CD14-positive monocyte (primary cell): ENCODE measurements around the gene MTRFR. TPM values are rescaled to one million over a fixed set of nuclear protein-coding genes. Genes with fewer than 3 reads are reported as not detected.

Source experiments
- DNase-seq, 3 donors: peaks; one replicate each; pipeline ENCODE4 v3.0.0-alpha.2; 2011 to 2022
- H2AFZ ChIP-seq: 2 replicates; pipeline ENCODE4 v1.6.0; 2012; ENCODE audit warnings: mild to moderate bottlenecking, low read depth, low read length, inconsistent platforms; ENCODE audit not compliant: insufficient read depth, poor library complexity, severe bottlenecking
- H3K27ac ChIP-seq, 2 donors: 1 replicate in 1 of 2; 2 replicates in 1 of 2; pipeline ENCODE4 v1.5.1; 2012 to 2013; ENCODE audit warnings: low read length in 2 of 2, control low read depth in 1 of 2, inconsistent platforms in 1 of 2, low read depth in 1 of 2, mild to moderate bottlenecking in 1 of 2
- H3K27me3 ChIP-seq, 2 donors: one replicate each; pipeline versions ENCODE4 v1.6.0 to v1.6.1; 2011 to 2013; ENCODE audit warnings: low read length in 2 of 2; ENCODE audit not compliant: control insufficient read depth in 2 of 2, insufficient read depth in 2 of 2
- H3K36me3 ChIP-seq, 2 donors: replicated peaks in 1 of 2; 1 replicate in 1 of 2; 2 replicates in 1 of 2; pipeline versions ENCODE4 v1.5.1 to v1.6.1; 2012 to 2013; ENCODE audit warnings: low read length in 2 of 2, control low read depth in 1 of 2, inconsistent platforms in 1 of 2, mild to moderate bottlenecking in 1 of 2; ENCODE audit not compliant: insufficient read depth in 2 of 2, control insufficient read depth in 1 of 2
- H3K4me1 ChIP-seq, 2 donors: 1 replicate in 1 of 2; 2 replicates in 1 of 2; pipeline versions ENCODE4 v1.5.1 to v1.6.1; 2012 to 2013; ENCODE audit warnings: low read length in 2 of 2, control low read depth in 1 of 2, inconsistent platforms in 1 of 2, mild to moderate bottlenecking in 1 of 2, moderate library complexity in 1 of 2; ENCODE audit not compliant: insufficient read depth in 2 of 2, control insufficient read depth in 1 of 2
- H3K4me2 ChIP-seq: replicated peaks from 2 replicates; pipeline ENCODE3; 2012; ENCODE audit warnings: low read length, moderate library complexity, mild to moderate bottlenecking; ENCODE audit not compliant: poor library complexity, severe bottlenecking; ENCODE audit errors: extremely low read depth
- H3K4me3 ChIP-seq, 3 experiments: fragments of 200-600 bp in 1 of 3; sonication (generic) in 1 of 3; replicated peaks in 1 of 3; 1 replicate in 2 of 3; 2 replicates in 1 of 3; pipeline ENCODE4 v1.5.1; 2011 to 2013; ENCODE audit warnings: low read length in 3 of 3, mild to moderate bottlenecking in 3 of 3, control low read depth in 2 of 3, low read depth in 2 of 3, inconsistent platforms in 1 of 3, moderate library complexity in 1 of 3
- H3K79me2 ChIP-seq: 2 replicates; pipeline ENCODE4 v1.6.0; 2012; ENCODE audit warnings: mild to moderate bottlenecking, control low read depth, inconsistent platforms, low read length, moderate library complexity; ENCODE audit not compliant: insufficient read depth
- H3K9ac ChIP-seq: 2 replicates; pipeline ENCODE4 v1.6.0; 2017; ENCODE audit warnings: low read length, mild to moderate bottlenecking; ENCODE audit not compliant: insufficient read depth, poor library complexity, severe bottlenecking
- H3K9me3 ChIP-seq, 2 donors: replicated peaks in 1 of 2; 1 replicate in 1 of 2; 2 replicates in 1 of 2; pipeline versions ENCODE4 v1.5.1 to v1.6.1; 2012 to 2013; ENCODE audit warnings: low read length in 2 of 2, control low read depth in 1 of 2; ENCODE audit not compliant: control insufficient read depth in 1 of 2, insufficient read depth in 1 of 2
- H4K20me1 ChIP-seq: 2 replicates; pipeline ENCODE4 v1.6.0; 2012; ENCODE audit warnings: mild to moderate bottlenecking, low read length, control low read depth, moderate library complexity; ENCODE audit not compliant: insufficient read depth
- H3K27ac Mint-ChIP-seq, 7 donors: one replicate each; pipeline ENCODE4 v1.8.0; 2020; ENCODE audit warnings: mild to moderate bottlenecking in 7 of 7, mixed read lengths in 7 of 7, moderate library complexity in 6 of 7, inconsistent platforms in 2 of 7
- H3K27me3 Mint-ChIP-seq, 3 donors: one replicate each; pipeline ENCODE4 v1.8.0; 2021 to 2022; ENCODE audit warnings: low read depth in 3 of 3, mild to moderate bottlenecking in 3 of 3, mixed read lengths in 3 of 3, moderate library complexity in 3 of 3, inconsistent platforms in 1 of 3
- H3K36me3 Mint-ChIP-seq, 2 donors: one replicate each; pipeline ENCODE4 v1.8.0; 2020; ENCODE audit warnings: mixed read lengths in 2 of 2, inconsistent platforms in 1 of 2, mild to moderate bottlenecking in 1 of 2
- H3K4me1 Mint-ChIP-seq: one replicate; pipeline ENCODE4 v1.8.0; 2020; ENCODE audit warnings: mild to moderate bottlenecking, mixed read lengths
- H3K4me3 Mint-ChIP-seq, 2 donors: one replicate each; pipeline ENCODE4 v1.8.0; 2020; ENCODE audit warnings: mild to moderate bottlenecking in 2 of 2, mixed read lengths in 2 of 2, moderate library complexity in 1 of 2
- H3K9me3 Mint-ChIP-seq, 7 donors: one replicate each; pipeline ENCODE4 v1.8.0; 2020 to 2022; ENCODE audit warnings: mixed read lengths in 7 of 7, mild to moderate bottlenecking in 6 of 7, moderate library complexity in 6 of 7, inconsistent platforms in 2 of 7
- WGBS: methylation state at CpG from one replicate; pipeline ENCODE4 v1.1.5; 2013; ENCODE audit warnings: missing lambda C conversion rate; ENCODE audit not compliant: insufficient coverage; 5-methylcytosine and 5-hydroxymethylcytosine counted together
- intact Hi-C, 2 donors: fragments of 100-400 bp; cut with micrococcal nuclease; formaldehyde crosslinking; loops; one replicate each; pipeline versions ENCODE4 v1.15.0 to v1.15.1; 2023
- polyA plus RNA-seq, 3 donors: library from polyadenylated mRNA; depleted of rRNA in 1 of 3; unstranded in 2 of 3; stranded (reverse) in 1 of 3; fragments of 300-500 nt in 2 of 3; fragments of >200 nt in 1 of 3; fragmentation: Illumina TruSeq in 2 of 3; gene quantifications; 1 replicate in 2 of 3; 2 replicates in 1 of 3; pipeline ENCODE4 v1.2.3, GENCODE V29; 2012 to 2021
- TF ChIP-seq, protein P1 (sequence below): fragments of 200-600 bp; IDR thresholded peaks from one replicate; pipeline ENCODE4 v1.8.0; 2022; ENCODE audit warnings: antibody characterized with exemption, mild to moderate bottlenecking

MTRFR gene
- polyA plus RNA-seq, 3 donors, result 1.7 to 2.1 (median 1.7) TPM

DNA sequence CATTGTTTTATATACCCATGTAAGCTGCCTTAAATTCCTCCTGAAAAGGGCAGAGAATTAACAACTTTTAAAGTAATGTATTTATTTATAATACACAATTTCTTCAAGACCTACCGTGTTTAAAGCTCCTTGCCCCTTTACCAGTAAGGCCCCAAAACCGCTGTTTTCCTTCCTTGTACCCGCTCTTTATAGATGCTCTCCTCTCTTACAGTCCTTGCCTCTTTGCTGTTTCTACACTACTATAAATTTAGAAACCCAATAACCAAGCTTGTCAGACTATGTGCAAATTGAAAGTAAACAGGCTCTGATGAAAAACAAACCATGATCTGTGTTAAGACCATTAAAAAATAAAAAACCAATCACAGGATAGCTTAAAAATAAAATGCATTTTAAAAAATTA is 4.2 kb upstream of the MTRFR start:
- Mint-ChIP-seq H3K36me3 (peaks cover 6 to 7% of the 10 kb centered on the region in 2 donors), H3K9me3 (no peaks in the 10 kb centered on the region), H3K27ac (peak overlapping the region in 6 of 7 donors; percentile 34 to 78 (median 74)), H3K27me3 (peaks cover 0 to 1% (median 0%) of the 10 kb centered on the region in 3 donors), H3K4me1 (peaks cover 37% of the 10 kb centered on the region), H3K4me3 (peak overlapping the region; percentile 33 to 73)
- Histone ChIP-seq H3K79me2 (peaks cover 84% of the 10 kb centered on the region), H3K9ac (peak overlapping the region; percentile 31), H3K4me2 (peak overlapping the region; percentile 68), H3K27me3 (no peaks in the 10 kb centered on the region), H3K9me3 (no peaks in the 10 kb centered on the region), H3K4me1 (peaks cover 26 to 40% of the 10 kb centered on the region in 2 donors), H3K36me3 (peaks cover 4 to 14% of the 10 kb centered on the region in 2 donors), H3K27ac (peak overlapping the region in 1 of 2 donors; percentile 74), H4K20me1 (no peaks in the 10 kb centered on the region), H3K4me3 (peak overlapping the region; percentile 0 to 67 (median 36)), H2AFZ (peak overlapping the region; percentile 72)
- WGBS, result 0% methylated on average over 3 of the region's 3 CpGs
- intact Hi-C loops, result no loop called here
- TF ChIP-seq, protein P1, sequence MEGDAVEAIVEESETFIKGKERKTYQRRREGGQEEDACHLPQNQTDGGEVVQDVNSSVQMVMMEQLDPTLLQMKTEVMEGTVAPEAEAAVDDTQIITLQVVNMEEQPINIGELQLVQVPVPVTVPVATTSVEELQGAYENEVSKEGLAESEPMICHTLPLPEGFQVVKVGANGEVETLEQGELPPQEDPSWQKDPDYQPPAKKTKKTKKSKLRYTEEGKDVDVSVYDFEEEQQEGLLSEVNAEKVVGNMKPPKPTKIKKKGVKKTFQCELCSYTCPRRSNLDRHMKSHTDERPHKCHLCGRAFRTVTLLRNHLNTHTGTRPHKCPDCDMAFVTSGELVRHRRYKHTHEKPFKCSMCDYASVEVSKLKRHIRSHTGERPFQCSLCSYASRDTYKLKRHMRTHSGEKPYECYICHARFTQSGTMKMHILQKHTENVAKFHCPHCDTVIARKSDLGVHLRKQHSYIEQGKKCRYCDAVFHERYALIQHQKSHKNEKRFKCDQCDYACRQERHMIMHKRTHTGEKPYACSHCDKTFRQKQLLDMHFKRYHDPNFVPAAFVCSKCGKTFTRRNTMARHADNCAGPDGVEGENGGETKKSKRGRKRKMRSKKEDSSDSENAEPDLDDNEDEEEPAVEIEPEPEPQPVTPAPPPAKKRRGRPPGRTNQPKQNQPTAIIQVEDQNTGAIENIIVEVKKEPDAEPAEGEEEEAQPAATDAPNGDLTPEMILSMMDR, result no peak
- DNase-seq, result no peak

DNA sequence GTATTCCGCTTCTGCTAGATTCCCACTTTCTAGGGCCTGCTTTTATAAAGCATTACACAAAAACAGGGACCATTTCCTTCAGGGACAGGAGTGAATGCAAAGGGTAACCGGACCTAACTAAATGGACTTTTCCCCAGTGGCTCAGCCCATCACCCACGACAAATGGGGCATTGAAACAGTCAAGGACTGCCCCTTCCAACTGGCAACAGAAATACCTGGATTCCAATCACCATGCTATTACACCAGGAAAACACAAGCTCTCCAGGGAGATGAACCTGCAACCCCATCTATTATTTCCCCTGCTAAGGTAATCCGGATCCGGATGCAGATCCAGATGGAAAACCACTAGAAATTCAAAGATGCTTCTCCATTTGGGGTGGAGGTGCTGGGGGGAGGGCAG is 1.3 kb upstream of the MTRFR start:
- Histone ChIP-seq H3K4me3 (peak overlapping the region; percentile 74 to 97 (median 88)), H3K27me3 (no peaks in the 10 kb centered on the region), H3K4me1 (peaks cover 30 to 44% of the 10 kb centered on the region in 2 donors), H3K9me3 (no peaks in the 10 kb centered on the region), H3K36me3 (peaks cover 0 to under 1% of the 10 kb centered on the region in 2 donors), H2AFZ (peak overlapping the region; percentile 89), H3K79me2 (peaks cover 93% of the 10 kb centered on the region), H3K27ac (peak overlapping the region in 1 of 2 donors; percentile 78), H3K9ac (peak overlapping the region; percentile 70), H3K4me2 (peak overlapping the region; percentile 81), H4K20me1 (no peaks in the 10 kb centered on the region)
- intact Hi-C loops, result loop anchor here (5.0 to 10.0 kb wide), 2 partner anchors 255 to 257 kb away; partner anchors contain the start of gene OGFOD2 (in 2 of the 2)
- peaks cover 1 to 9% of the 10 kb centered on the region in 2 donors for H3K36me3 Mint-ChIP-seq
- WGBS, result 45% methylated on average over 3 of the region's 5 CpGs
- H3K9me3 Mint-ChIP-seq, result no peaks in the 10 kb centered on the region
- peak overlapping the region in 5 of 7 donors; percentile 35 to 97 (median 94) for H3K27ac Mint-ChIP-seq
- TF ChIP-seq, protein P1, result no peak
- H3K4me1 Mint-ChIP-seq, result peaks cover 46% of the 10 kb centered on the region
- peaks cover 0 to 2% (median 1%) of the 10 kb centered on the region in 3 donors for H3K27me3 Mint-ChIP-seq
- no peak for DNase-seq
- peak overlapping the region; percentile 92 to 98 for H3K4me3 Mint-ChIP-seq
